HL-60/S4 (cell line): ENCODE measurements around the gene PTPRK.

ENCODE experiments used
- in situ Hi-C: fragments of 300-500 bp; cut with MboI; formaldehyde crosslinking; loops from 2 replicates; pipeline ENCODE4 v1.14.3; 2022; ENCODE audit warnings: low sequenced_read_pairs

PTPRK gene

DNA sequence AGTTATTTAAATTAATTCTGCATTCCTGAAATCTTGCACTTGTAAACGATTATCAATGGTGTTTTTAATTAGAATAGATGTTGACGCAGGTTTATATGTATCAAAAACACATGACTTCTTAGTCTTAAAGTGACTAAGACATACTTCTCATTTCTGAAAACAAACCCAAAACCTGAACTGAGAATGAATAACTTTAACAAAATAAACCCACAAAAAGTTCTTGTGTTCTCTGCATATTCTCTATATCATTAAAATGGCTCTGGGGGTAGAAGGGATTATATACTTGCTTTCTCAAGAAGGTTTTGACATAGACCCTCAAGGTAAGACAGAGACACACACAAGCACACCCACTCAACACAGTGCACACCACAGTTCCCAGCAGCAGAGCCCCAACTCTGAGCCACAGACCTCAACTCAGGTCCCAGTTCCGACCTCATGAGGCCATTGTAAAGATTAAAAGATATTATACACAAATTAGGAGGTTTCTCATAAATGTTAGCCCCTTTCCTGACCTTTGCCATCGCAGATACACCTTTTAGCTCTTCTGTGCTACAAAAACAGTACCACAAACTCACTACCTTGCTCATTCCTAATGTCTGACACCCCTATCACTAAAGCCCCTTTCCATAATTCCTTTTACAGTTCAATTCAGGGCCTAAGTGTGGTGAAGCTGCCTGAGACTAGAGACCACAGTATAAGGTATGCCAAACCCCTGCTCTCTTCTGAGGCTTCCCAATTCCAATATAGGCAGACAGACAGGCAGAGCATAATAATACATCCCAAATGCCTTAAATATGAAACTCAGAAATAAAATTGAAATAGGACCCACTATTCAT, 267.8 kb downstream of the PTPRK start:
- in situ Hi-C loops = no loop called here

DNA sequence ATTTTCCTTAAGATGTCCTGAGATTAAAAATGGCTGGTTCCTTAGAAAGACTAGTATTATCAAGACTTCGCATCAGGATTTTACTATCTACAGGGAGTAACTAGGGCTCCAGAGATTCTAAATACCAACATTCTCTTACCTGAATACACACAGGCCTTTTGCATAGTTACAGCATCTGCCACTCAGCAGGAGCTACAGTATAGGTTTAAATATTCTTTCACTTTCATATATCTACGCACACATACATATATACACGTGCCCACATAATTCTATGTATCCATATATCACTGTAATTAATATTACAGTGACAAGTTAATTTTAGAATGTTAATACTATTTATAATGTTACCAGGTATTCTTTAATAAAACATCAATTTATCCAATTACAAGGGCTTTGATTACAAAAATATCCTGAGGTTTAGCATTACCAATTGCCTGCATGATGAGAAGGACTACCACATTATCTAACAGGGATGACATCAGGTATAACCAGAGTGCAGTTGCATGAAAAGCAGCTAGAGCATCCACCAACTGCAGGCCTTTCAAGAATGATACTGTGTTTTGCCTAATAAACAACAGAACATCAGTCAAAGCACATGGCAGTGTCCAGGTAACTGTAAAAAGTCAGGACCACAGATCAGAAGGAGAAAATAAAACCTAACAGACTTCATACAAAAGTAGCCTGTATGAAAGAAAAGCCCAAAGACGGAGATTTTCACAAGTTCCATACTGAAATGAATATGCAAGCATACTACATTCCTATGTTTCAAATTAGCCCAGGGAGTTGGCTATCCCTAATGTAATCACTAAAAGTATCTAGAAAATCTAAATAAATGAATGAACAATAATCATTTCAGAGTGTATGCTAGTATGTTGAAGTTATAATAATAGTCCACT, 268.7 kb downstream of the PTPRK start:
- in situ Hi-C loops = no loop called here

DNA sequence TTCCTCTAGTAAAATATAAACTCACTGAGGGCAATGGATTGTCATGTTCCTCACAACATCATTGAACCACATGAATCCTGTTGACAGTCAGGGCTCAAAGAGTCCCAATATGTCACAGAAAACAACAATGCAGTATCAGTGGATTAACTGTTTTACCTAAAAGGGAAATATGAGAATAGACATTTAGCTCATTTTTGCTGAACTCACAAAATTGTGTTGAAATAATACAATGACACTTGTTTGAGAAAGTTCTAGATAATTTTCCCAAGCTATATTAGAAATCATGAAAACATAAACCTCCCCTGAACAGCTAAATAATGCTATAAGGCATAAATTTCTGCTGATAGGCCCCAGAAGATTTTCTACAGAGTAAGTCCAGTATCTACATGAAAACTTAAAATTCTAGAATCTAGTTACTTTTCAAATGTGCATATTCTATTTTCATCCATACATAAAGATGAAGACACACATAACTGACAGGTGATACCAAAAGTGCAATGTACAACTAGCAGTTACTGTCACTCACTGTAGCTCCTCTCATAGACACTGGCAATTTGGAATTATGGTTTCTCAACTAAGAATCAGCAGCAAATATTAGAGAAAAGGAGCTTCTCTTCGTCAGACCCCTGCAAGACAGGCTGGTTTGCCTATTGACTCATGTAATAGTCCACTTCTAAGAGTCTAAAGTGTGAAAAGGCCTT, 269.9 kb downstream of the PTPRK start:
- in situ Hi-C loops = no loop called here

DNA sequence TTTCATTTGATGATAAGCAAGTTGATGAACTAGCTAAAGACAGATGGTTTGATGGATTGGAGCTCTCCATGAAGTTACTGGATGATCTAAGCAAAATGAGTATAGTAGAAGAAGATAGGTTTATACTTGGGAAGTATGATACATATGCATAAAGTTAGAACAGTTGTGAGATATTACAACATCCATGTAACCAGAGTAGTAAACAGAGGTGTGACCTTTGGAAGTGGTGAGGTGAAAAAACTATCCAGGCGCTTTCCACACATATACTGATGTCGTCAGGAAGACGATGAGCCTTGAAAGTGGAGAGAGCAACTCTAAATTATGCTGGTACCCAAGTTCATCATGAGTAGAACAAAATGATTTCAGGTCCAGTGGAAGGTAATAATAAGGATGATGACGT, 271.0 kb downstream of the PTPRK start:
- in situ Hi-C loops = no loop called here

DNA sequence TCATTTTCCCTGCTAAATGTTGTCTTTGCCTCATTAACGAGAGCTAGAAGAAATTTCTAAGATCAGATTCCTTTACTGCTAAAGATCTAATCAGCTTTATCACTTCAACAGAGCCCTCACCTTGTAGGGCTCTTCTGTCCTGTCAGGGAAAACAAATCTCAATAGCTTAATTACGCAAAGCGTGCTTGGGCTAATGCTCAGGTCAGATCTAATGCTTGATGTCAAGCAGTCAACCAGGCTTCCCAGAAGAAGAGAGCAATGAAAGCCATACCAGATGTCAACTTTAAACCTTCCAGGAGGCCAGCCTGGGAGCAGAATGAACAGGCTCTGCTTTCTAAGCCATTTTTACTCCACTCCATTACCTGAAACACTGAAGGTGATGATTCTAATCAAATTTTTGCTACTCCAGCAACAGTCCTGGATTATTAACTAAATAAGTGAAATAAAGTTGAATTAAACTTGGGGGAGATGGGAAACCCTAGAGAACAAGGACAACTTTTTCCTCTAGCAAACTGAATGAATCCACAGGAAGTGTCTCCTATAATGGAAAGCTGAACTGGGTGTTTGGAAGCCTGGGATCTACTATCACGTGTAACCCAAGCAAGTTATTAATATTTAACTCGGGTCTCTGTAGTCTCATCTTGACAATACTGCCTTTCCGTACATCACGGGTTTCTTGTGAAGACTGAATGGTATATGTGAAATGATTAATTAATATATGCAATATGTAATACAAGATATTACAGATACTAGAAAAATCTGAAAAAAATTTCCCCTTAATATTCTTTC, 273.7 kb downstream of the PTPRK start:
- in situ Hi-C loops = no loop called here

DNA sequence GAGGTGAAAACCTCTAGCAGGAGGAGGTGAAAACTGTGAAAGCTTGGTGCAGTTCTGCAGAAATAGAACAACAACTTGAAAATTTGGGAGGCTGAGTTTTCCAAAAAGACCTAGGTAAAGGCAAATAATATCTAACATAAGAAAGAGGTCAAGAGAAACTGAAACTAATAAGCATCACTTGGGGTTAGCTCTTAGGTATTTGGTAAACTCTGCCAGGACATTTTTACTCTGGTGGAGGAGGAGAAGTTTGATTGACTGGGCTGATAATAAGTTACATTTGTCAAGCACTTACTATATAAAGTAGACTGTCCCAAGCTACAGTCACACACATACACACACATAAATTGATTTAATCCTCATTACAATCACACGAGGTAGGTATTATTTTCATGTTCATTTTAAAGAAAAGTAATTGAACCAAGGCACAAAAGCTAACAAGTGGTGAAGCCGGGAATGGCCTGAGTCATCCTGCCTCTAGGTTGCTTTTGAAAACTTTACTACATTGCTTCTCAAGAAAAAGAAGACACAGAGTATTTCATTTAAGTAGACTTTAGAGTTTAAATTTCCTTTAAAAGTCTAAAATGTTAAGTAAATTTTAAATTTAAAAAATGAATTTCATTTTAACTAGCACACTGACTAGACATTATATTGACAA, 275.5 kb downstream of the PTPRK start:
- in situ Hi-C loops = no loop called here

DNA sequence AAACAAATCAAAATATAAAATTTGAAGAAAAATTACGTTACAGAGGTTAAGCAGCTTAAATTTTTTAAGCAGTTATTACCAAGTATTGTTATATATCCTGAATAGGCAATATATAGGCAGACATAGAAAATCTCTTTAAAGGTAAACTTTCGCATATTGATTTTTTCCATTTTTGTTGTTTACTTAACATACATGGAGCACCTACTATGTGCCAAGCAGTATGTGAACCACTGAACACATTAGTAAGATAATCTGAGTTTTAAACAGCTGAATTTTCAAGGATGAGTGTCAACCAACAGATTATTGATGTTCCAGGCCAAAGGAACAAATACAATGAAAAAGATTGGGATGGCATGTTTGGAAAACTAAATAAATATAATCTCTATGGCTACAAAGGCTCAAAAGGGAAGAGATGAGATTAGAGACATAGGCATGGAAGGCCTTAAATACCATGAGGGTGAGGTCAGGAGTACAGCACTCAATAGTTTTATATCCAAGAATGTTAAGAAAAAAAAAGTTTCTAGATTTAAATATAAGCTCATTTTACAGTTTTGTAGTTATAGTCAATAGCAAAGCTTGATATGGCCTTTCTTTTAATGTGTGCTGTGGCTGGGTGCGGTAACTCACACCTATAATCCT, 277.5 kb downstream of the PTPRK start:
- in situ Hi-C loops = no loop called here

DNA sequence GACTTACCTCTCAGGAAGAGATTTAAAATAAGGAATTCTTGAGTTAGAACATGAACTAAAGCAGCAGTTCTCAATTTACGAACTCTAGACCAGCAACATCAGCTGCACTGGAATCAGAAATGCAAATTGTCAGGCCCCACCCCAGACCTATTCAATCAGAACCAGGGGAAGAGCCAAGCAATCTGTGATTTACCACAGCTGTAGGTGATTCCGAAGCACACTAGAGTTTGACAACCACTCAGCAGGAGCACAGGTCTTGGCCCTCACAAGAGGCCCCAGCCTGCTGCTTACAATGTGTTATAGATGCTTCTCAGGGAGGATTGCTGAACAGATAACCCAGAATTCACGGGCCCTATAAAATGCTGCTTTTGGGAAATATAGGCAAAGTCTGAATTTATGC, 279.2 kb downstream of the PTPRK start:
- in situ Hi-C loops = no loop called here

DNA sequence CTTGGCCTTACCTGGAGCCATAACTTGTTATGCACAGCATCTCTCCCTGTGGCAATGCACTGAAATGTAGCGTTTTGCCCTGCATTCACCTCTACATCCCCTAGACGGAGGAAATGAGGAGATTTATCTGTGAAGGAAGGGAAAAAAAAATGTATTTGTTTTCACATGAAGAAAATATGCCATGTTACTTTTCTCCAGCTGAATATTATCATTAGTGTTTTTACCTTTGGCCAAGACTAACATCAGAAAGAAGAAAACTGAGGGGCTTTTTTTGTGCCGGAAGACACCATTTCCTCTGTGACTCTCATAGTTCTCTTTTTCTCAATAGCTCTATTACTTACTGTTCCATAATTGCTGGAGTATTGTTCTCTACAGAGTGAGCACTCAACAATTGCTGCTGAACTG, 280.4 kb downstream of the PTPRK start:
- in situ Hi-C loops = no loop called here

DNA sequence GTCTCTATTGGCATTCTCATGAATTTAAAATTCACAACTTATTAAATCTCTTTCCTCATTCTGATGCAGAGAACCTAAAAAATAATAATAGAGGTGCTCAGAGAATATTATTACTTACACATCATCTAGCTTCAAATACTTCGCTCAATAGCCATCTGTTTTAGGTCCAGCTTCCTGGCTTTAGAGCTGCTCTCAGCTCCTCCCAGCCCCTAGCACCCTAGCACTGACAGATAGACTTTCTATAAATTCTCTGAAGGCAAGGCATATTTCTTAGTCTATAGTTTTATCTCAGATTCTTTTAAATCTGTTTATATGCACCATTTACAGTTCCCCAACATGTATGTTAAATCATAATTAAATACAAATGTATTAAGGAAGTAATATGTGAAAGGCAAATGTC, 281.3 kb downstream of the PTPRK start:
- in situ Hi-C loops = no loop called here

DNA sequence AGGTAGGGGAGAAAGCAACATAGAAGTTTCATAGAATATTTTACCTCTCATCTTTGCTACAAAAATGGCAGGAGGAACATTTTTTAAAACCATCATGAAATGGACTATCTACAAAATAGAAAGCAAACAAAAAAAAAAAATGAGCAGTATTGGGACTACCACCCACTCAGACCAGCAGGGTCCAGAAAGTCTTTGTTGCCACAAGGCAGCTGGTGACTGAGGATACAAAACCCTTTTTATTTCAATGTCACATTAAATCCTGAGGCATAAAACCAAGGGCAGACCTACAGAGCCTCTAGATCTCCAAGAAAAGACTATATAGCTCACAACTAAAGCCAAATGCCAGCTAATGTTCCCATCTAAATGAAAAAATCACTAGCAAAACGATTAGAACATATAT, 282.2 kb downstream of the PTPRK start:
- in situ Hi-C loops = no loop called here

DNA sequence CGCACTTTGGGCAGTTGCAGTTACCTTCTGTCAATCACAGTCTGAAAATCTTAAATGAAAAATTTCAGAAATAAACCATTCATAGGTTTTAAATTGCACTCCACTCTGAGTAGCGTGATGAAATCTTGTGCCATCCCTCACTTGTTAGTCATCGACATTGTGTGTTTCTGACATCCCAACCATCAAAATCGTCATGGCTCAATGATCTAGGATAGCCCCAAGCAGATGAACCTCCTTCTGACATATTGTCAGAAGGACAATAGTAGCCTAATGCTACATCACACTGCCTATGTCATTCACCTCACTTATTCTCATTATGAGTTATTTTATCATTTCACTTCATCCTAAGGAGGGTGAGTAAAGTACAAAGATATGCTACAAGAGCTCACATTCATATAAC, 284.8 kb downstream of the PTPRK start:
- in situ Hi-C loops = no loop called here

DNA sequence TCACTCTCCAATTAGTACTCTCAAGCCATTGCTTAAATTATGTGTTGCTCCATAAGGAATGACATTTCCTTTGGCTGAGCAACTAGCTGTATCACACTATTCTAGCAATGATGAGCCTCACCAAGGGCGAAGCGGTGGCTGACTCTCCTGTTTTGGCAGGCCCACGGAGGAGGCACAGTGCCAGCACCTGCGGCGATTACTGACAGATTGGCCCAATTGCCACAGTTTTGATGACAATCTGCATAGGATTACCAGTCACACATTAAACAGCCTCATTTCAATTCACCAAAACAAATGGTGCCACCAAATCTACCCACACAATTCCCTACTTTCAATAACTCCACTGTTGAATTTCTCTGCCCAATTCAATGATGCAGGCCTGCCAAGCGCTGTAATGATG, 286.9 kb downstream of the PTPRK start:
- in situ Hi-C loops = no loop called here

DNA sequence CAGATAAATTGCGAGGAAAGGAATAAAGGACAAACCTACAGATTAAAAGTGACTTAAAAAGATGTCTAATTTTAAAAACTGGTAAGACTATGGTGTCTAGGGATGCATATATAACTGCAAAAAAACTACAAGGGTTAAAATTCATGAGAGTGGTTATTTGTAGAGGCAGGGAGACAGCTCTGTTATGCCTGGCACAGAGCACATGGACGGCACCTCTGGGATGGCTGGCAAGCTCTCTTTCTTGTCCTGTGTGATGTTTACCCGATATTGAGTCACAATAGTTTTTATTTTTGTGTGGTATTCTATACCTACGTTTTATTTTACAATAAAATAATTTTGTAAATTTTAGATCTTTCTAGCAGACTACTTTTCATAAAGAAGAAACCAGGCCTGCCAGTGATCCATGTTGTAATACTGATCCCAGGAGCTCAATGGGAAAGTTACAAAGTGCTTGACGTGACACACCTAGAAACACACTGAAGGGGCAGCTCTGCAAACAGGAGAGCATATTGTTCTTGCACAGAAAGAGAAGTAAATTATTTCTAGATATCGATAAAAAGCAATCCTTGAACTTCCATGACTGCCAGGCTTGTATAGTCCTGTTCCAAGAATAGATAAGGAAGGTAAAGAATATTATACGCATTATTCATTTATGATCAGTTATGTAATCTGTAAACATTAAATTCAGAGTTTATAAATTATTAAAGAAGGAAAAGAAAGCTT, 290.0 kb downstream of the PTPRK start:
- in situ Hi-C loops = no loop called here

DNA sequence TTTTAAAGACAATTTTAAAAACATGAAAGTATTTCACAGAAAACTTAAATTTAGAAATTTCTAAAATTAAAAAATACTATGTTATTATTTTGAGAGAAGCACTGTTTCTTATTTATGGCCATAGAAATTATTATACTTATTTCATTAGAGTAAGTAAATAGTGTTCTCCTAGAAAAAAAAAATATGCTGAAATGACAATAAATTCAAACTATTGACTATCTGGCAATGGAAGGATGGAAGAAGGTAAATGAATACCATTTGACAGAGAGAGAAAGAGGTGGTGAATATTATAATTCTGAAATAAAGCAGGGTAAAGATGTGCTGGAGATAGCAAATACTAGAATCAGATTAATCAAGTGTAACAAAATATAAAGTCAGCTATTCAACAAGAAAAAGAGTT, 294.8 kb downstream of the PTPRK start:
- in situ Hi-C loops = no loop called here

DNA sequence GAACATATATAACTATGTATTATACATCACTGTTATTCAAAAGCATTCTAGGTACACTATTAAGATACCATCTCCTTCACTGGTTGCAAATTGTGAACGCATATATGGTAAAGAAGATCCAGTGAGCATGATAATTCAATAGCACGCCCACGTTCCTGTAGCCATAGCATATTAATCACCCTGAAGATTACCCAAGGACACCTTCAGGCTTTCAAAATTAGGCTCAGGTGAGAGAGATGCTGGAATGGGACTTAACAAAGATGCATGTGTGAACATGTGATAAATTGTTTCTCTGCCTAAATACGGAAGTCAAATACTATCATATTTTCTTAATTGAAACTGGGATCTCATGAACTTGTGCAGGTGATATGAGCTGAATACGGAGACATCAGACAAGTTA, 303.5 kb downstream of the PTPRK start:
- in situ Hi-C loops = no loop called here

DNA sequence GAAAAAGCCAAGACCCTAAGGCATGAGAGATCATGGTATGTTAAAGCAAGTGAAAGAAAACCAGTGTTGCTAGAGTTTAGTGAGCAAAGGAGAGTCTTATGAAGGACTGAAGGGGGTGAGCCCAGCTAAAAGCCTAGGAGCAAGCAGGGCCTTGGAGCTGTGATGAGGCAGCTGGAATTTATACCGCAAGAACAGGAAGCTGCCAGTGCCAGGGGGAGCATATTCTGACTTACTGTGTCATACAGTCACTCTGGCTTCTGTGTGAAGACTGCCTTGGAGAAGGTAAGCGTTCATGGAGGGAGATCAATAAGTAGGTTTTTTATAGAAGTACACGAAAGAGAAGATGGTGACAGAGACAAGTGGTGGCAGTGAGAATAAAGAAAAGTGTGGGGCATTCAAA, 310.6 kb downstream of the PTPRK start:
- in situ Hi-C loops = no loop called here

DNA sequence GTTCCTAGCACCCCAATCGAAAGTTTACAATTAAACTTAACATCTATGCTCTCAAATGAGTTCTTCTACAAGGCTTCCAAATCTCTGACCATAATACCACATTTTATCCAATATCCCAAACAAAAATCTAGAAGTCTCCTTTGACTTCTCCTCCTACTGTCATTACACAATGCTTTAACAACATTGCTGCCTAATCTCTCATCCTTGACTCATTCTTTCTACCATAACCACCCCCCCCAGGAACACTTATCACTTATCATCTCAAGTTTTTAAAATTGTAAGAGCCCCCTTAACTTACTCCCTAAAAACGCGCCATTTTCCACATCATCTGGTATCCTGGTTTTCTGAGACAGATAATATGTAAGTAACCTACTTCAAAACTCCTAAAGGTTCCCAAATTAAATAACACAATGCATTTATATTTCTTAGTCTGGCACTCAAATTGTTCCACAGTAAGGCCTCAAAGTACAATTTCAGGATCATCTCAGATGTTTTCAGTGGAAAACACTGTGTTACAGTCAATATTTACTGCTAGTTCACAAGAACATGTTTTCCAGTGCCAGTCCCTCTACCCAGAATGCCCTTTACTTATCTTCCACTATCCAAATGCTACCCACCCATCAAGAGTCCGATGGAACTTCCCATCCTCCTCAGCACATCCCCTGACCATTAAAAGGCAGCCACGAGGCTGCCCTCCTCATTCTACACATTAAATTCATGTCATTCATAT, 311.4 kb downstream of the PTPRK start:
- in situ Hi-C loops = no loop called here
